ENCODE data around the gene TMEM208.

GRCh38 chr16:67190448-67191399 is 36.2 kb upstream of the TMEM208 start:
- TF ChIP-seq MAX (IDR thresholded peaks at IDR 0.05; ENCODE audit: low read depth, low read length) = no peak
- TF ChIP-seq CTCF (IDR thresholded peaks at IDR 0.05; ENCODE audit: low read depth, low read length) = no peak
- no peak for TF ChIP-seq POLR2A (IDR thresholded peaks at IDR 0.05; ENCODE audit: extremely low read depth, insufficient read length)
- no peak for TF ChIP-seq MYC (IDR thresholded peaks at IDR 0.05; ENCODE audit: low read depth, low read length)
